Mucosa of gallbladder (tissue), 1 donor: ENCODE data around the gene EME2. TPM values are rescaled to one million over a fixed set of nuclear protein-coding genes. Genes with fewer than 3 reads are reported as not detected.
"Not testable (repeated sequence)": the region's sequence is repeated elsewhere in the genome, so short reads cannot be mapped to it uniquely, and the experiment has no call there.

ENCODE experiments used
- DNase-seq: peaks from one replicate; pipeline ENCODE4 v3.0.0-alpha.2; 2020; ENCODE audit warnings: low spot score
- total RNA-seq: library from RNA; stranded (reverse); gene quantifications from one replicate; pipeline ENCODE4 v1.2.1, GENCODE V29; 2021
- donor health status: DM: no; HTN: no; CAD: no.

The EME2 gene
- total RNA-seq, 1 donor from 2014 or later, result 31.9 TPM

DNA sequence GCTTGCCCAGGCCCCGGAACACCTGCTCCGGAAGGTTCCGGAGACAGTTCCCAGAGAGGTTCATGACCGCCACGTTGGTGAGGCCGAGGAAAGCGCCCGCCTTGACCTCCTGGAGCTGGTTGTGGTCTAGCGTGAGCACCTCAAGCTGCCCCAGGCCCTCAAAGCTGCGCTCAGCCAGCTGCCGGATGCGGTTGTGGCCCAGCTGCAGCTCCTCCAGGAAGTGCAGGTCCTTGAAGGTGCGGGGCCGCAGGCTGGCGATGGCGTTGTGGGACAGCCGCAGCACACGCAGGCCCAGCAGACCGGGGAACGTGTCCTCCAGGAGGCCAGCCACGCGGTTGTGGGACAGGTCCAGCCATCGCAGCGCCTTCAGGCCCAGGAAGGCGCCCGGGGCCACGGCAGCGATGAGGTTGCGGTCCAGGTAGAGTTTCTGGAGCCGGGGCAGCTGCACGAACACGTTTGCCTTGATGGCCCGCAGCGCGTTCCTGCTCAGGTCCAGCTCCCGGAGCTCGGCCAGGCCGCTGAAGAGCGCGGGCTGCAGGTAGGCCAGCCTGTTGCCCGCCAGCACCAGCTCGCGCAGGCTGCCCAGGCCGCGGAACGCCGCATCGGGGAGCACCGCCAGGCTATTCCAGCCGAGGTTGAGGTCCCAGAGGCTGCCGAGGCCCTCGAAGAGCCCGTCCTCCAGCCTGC is 18.8 kb downstream of the EME2 start:
- no peak for DNase-seq

DNA sequence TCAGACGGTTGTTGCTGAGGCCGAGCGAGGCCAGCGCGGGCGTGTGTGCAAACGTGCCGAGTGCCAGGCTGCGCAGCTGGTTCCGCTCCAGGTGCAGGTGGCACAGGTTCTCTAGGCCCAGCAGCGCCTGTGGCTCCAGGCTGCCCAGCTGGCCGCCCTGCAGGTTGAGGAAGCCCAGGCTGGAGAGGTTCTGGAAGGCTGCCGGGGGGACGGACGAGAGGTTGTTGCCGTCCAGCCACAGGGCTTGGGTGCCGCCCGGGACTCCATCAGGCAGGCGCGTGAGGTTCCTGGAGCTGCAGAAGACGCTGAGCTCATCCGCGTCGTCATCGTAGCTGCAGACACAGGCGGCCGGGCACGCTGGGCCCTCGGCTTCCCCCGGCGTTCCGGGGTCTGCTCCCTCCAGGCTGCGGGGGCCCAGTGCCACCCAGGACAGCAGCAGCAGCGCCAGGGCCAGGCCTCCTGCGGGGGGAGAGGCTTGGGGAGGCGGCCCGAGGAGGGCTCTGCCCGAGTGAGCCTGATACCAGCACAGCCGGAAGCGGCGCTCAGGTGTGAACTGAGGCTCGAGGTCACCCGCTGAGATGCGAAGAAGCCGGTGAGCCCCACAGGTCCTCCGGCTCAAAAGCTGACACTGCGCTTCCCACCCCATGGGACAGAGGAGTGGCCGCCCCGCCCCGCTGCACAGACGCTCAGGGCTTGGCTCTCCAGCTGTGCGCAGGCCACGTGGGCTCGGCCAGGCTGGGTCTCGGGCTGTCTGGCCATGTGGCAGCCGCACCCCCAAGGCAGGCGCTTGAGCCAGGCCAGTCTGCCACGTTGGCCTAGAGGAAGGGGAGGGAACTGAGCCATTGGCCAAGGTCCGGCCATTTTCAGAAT is 19.6 kb downstream of the EME2 start:
- DNase-seq, result no peak

DNA sequence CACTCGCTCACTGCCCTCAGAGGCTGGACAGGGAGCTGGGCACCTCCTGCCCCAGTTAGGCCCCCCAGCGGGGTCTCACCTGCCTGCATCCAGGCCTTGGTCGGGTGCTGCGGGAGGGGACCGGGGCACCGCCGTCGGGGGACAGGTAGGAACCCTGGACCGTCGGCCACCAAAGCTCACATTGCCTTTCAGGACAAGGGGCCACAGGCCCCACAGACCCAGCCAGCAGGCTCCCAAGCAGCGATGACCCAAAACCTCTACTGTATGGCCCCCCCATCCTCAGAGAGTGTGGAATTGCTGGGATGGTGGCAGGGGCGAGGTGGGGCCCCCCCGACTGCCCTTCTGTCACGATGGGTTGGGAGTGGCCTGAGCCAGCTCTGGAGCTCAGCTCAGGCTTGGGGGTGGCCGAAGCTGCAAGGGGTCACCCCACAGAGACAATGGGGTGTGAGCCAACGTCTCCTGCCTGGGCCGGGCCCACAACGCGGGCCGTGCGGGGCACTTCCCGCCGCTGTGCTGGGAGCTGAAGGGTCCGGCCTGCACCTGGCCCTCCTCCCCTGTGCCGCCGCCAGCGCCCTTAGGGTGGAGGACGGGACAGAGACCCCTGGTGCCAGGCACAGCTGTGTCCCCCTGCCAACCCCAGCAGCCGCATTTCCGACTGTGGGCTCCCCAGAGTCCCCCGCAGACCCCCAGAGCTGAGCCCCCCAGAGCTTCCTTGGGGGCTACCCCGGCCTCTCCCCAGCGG is 20.4 kb downstream of the EME2 start:
- DNase-seq, result no peak

DNA sequence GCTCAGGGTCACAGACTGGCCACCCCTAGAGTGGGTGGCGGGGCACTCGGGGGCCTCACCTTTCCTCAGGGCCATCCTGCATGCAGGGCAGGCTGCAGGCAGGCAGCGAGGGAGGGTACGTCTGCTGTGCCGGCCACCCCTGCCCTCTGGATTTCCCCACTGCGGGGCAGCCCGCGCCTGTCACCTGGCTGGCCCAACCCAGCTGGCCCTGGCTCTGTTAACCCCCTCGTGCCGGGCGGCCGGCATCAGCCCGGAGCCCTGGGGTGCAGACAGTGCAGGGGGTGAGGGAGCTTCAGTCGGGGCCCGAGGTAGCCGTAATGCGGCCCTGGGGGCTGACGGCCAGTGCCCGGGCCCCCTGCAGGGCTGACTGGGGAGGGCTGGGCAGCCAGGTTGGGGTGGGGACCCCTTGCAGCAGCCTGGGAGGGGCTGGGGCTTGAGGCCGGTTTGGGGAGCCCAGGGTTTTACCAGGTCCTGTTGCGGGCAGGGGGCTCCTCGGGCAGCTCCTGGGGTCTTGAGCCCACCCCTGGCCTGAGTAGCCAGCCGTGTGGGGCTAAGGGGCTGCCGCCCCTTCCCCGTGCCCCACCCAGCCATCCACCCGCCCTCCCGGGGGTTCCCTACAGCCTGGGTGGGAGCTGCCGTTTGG is 21.1 kb downstream of the EME2 start, which contains the start of gene IGFALS:
IGFALS (minus strand) TSS at position 128 of the 643 bp plus-strand sequence; CDS start at position 75, 53 bp downstream.
- no peak for DNase-seq

DNA sequence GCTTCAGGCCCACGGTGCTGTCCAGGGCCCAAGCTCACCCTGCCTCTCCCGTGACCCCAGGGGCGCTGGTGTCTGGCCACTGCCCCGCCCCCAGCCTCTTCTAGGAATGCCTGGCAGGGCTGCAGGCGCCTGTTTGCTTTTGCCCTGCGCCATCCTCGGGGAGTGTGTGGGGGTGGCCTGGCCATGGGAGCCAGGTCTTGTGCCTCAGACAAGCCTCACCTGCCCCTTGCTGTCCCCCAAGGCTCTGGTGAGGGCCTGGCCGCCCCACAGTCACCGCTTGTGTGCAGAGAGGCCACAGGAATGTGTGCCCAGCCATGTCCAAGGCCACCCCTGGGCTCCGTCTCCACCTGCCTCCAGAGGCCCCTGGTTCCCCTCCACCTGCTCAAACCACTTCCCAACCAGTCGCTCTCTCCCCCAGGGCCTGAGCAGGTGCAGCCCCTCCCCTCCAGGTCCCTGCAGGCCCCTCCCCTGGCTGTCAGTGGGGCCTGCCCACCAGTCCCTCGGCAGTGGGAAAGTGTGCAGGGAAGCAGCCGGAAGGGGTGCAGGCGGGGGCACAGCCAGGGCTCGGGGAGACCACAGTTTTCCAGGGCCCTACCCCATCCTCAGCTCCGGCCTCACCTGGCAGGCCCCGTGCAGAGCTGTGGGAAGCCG is 21.7 kb downstream of the EME2 start:
- DNase-seq, result no peak

DNA sequence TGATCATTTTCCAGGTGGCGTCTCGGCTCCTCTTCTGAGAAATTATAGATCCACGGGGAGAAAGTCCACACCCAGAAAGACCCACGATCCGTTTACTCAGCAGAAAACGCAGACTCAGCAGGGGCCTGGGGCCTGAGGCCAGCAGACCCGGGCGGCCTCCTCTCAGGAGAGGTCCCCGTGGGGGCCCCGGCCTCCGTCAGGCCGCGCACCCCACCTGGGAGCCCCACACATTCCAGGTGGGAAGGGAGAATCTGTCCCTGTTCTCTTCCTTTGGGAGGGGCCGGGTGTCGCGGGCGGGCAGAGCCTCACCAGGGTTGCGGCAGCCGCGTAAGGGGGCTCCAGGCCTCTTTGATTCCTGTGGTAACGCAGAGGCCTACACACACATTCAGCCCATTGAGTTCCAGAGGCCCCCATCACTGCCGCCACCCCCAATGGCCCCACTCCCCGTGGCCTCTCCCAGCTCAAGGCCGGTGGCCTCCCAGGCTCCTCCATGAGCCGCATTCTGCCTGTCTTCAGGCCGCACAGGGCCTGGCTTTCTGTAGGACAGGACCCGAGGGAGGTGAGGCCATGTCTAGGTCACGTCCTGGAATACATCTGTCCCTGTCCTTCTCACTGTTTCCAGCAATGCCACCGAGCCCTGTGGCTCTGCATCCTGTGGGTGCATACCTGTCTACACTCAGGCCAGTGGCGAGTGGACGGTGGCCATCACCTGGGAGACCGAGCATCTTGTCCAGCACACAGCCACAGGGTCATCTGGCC is 22.5 kb downstream of the EME2 start:
- no peak for DNase-seq

DNA sequence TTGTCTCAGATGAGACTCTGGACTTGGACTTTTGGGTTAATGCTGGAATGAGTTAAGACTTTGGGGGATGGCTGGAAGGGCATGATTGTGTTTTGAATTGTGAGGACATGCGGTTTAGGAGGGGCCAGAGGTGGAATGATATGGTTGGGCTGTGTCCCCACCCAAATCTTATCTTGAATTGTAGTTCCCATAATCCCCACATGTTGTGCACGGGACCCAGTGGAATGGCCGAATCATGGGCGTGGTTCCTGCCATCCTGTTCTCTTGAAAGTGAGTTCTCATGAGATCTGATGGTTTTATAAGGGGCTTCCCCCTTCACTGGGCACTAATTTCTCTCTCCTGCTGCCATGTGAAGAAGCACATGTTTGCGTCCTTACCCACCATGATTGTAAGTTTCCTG is 26.7 kb downstream of the EME2 start:
- DNase-seq, result not testable (repeated sequence)

DNA sequence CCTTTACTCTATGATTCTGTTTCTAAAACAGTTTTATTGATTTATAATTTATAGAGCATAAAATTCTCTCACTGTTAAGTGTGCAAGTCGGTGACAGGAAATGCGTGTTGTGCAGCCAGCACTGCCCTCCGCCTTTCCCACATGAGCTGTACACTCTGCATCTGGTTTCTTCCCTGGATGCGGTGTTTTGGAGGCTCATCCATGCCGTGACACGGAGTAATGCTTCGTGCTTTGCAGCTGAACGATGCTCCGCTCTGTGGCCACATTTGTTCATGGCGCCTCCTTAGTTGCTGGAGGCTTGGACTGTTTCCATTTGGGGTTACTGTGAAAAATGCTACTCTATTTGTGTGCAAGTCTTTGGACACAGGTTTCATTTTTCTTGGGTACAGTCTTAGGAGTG is 28.1 kb downstream of the EME2 start:
- no peak for DNase-seq

DNA sequence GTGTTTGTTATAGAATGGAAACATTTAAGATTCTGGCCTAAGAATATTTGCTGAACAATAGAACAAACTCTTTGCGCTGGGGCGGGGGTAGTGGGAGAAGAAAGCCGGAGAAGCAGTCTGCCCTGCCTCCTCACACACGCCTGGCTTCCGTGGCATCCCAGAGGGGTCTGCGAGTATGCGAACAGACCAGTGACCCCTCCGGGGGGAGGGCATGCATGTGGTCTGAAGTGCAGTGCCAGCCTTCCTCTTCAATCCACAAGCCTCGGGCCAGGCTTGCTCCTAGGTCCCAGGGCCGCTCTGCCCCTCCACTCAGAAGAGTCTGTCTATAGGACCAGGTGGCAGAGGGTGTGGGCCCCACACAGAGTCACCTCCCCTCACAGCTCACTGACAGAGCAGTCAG is 35.0 kb downstream of the EME2 start:
- no peak for DNase-seq

DNA sequence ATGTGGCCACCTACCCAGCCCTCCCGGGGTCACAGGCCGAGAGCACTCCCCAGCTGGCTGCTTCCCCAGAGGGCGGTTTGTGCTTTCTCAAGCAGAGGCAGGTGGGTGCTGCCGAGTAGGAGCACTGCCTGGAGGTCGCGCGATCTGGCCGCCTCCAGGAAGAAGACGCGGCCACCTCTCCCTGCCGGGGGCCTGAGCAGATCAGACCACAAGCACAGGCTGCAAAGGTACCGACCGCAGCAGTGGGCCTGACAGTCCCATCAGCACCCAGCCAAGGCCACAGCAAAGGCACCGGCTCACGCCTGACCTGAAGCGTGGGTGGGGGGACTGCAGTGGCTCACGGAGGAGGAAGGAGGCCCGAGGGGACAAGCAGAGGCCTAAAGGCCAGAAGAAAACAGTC is 36.1 kb downstream of the EME2 start:
- DNase-seq, result no peak

DNA sequence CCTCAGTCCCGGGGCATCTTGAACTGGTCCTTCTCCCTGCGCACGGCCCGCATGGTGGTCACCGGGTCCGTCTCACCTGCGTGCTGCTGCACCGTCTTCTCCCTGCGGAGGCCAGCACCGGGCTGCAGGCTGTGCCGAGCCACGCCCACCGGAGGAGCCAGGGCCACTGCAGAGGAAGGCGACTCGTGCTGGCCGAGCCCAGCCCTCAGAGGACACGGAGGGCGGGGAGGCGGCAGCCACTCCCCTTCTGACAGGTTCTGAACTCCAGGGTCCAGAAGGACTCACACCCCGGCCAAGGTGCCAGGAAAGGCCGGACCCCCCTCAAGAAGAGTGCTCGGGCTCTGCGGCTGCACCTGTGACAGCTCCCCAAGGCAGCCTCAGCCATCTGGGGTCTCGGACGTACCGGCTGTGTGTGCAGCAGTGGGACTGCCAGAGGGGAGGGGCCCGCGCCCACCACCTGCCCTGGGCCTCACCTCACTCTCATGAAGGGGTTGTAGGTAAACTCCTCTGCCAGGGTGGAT is 36.7 kb downstream of the EME2 start:
- DNase-seq, result no peak

DNA sequence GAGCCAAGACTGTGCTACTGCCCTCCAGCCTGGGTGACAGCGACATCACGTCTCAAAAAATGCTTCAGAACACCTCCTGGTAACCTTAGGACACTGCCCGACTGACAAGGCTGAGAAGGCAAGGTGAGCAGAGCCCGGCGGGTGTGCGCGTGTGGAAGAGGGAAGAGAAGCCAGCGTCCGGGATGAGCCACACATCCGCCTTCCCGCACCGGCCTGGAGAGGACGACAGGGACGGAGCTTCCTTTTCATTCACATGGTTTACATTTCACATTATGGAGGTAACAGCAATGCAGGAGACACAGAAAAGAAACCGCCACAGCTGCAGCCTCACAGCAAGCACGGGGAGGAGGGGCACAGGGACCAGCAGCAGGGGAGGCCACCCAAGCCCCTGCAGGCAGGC is 37.5 kb downstream of the EME2 start:
- no peak for DNase-seq

DNA sequence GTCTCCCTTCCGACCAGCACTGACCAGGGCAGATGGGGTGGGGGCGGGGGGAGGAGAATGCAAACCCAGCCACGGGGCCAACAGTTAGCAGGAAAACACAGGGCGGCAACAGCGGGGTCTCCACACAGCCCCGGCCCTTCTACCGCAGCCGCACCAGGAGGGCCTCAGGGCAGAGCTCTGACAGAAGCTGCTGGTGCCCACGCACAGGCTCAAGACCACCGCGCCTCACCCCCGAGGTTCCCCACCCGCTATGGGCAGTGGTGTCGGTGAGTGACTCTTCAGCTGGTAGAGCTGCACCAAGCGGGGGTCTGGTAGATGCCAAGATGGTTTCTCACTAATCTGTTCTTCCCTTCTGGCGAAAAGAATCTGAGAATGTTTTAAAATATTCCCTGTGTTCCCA is 37.9 kb downstream of the EME2 start:
- no peak for DNase-seq

DNA sequence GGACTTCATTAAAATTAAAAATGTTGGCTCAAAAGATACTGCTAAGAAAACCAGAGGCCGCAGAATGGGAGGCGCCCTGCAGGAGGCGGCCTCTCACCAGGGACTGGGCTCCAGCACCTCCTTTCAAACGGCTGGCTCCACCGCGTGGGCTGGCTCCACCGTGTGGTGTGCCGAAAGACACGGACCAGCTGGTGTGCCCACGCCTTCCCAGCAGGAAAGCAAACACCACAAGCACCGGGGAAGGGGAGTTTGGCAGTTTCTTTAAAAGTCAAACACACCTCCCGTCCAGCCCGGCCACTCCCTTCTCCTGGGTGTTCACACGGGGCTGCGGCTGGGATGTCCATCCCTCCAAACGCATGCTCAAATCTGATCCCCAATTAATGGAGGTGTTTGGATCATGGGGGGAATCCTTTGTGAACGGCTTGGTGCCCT is 40.1 kb downstream of the EME2 start:
- peak; percentile 73 for DNase-seq

DNA sequence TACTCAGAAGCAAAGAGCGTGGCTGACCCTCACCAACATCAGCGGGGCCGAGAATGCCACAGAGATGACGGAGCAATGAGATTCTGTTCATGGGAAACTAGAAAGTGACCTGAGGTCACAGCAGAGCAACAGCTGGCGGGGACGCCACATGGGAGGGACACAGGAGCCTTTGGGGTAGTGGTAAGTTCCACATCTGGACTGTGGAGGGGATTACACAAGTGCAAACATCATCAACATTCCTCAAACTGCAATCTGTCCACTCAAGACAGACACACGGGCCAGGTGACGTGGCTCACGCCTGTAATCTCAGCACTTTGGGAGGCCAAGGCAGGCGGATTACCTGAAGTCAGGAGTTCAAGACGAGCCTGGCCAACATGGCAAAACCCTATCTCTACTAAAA is 42.9 kb downstream of the EME2 start:
- no peak for DNase-seq

DNA sequence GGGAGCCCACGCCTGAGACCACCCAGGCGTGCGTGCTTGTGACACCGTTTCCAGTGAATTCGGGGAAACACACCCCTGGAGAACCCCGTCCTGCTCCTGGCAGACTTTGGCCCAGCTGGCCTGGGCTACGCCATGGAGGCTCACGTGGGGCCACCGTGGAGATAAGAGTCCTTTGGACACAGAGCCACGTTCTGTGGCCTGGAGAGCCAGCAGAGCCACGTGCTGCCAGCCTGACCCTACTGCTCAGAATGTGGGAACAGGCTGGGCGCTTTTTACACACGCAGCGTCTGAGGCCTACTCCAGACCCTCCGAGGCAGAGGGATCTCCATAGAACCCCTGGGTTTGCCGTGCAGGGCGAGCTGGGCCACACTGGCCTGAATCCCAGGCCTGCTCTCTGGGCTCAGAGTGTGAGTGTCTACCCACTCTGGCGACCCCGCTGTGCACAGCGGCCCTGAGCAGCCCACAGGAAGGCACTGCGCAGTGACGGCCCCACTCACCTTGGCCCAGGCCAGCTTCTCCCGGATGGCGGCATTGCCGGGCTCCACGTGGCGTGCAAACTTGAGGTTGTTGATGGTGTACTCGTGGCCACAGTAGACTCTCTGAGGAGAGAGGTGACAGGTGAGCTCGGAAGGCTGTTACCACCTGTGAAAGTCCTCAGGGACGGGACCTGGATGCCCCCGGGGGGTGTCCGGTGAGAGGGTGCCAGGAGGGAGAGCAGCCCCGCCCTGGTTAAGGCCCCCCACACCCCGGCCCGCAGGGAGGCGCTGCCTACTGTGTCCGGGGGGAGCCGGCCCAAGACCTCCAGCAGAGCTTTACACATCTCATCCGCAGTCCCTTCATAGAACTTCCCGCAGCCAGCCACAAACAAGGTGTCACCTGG is 44.0 kb downstream of the EME2 start:
- no peak for DNase-seq

DNA sequence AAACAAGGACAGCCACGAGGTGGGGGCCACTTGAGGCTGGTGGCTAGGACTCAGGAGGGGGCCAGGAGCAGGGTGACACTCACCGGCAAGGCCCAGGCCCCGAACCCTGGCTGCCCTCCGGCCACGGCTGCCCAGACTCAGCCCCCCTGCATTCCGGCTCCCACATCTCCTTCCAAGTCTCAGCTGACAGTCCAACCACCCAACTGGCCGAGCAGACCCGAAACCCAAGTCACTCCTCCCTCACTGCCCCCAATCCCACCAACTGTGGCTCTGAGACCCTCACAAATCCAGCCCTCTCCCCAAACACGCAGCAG is 44.6 kb downstream of the EME2 start:
- DNase-seq, result no peak

DNA sequence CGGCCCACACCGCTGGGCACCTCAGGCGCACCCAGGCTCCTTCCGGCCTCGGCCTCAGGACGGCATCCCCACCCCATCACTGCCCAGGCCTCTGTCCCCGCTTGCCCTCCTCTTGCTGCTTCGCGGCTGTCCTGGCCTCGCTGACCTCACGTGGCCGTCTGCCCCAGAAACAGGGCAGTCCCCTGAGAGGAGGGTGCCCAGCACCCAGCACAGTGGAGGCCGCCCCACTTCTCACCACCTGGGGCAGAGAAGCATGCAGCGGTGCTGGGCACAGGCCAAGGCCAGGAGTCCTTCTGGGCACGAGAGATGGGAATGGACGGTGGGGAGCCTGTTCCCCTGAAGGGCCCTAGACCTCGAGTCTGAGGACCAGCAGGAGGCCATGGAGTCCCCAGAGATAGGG is 45.1 kb downstream of the EME2 start:
- no peak for DNase-seq

DNA sequence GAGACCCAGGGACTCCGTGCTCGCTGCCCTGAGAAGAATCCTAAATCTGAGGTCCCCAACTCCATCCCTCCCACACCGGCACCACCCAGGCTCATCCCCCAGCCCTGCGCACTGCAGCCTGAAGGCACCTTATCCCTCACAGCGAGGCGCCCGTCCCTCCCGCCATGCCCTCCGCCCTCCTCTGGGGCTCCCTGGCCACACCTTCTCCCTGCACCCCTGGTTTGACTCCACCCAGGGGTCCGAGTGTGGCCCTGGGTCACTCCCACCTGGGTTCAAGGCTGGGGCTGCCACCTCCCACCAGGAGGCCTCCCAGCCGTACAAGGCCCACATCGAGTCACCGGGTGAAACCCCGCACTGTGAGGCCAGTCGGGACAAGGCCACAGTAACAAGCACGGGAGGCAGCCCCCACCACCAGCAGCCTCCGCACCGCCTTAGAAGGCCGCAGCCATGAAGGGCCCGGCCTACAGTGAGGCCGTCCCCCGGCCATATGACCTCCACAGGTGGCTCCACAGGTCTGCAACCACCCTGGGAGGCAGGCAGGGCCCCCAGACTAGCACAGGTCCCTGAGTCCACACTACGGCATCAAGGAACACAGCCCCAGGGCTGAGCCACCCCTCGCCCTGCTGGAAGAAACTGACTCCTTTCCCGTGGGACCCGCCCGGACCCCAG is 45.7 kb downstream of the EME2 start:
- no peak for DNase-seq
